K562 (cell line): ENCODE measurements around the gene PICK1.

Experiments
- ATF2 ChIP-seq: sonication (generic); formaldehyde crosslinking; IDR thresholded peaks from 2 replicates; pipeline ENCODE4 v1.8.1; 2022; ENCODE audit warnings: missing genetic modification reagents
- CBX8 ChIP-seq: fragments of 200-600 bp; sonication (generic); IDR thresholded peaks from 2 replicates; pipeline ENCODE4 v1.6.1; 2012; ENCODE audit warnings: borderline replicate concordance, mixed run types, low read depth, mild to moderate bottlenecking, moderate library complexity, mixed read lengths, low read length, control low read depth, inconsistent platforms; ENCODE audit not compliant: poor library complexity, severe bottlenecking; ENCODE audit errors: extremely low read depth
- ELF1 ChIP-seq: fragments of 200-800 bp; sonication (Bioruptor generic); IDR thresholded peaks from 2 replicates; pipeline ENCODE4 v1.6.1; 2016; ENCODE audit warnings: missing genetic modification characterization, missing compliant biosample characterization
- HNRNPL ChIP-seq: fragments of 200-400 bp; formaldehyde crosslinking; IDR thresholded peaks from 2 replicates; pipeline ENCODE4 v1.6.1; 2017; ENCODE audit warnings: low read depth, mild to moderate bottlenecking, low read length
- MEF2A ChIP-seq: IDR thresholded peaks from 2 replicates; pipeline ENCODE4 v1.6.1; 2011; ENCODE audit warnings: low read depth, mild to moderate bottlenecking, low read length, moderate library complexity; ENCODE audit not compliant: control insufficient read depth
- RAD21 ChIP-seq, 2 experiments: fragments of 250-450 bp in 1 of 2; fragments of 450-650 bp in 1 of 2; sonication (Bioruptor Pico) in 1 of 2; formaldehyde crosslinking in 1 of 2; IDR thresholded peaks in 1 of 2; conservative IDR thresholded peaks in 1 of 2; 2 replicates each; pipeline versions ENCODE4 v1.4.0 to v1.8.0; 2020 to 2022; ENCODE audit warnings: mild to moderate bottlenecking in 2 of 2, moderate library complexity in 1 of 2
- SMARCA5 ChIP-seq: fragments of 450-650 bp; IDR thresholded peaks from 2 replicates; pipeline ENCODE4 v1.6.1; 2016
- TAF15 ChIP-seq: fragments of 200-400 bp; formaldehyde crosslinking; IDR thresholded peaks from 2 replicates; pipeline ENCODE4 v1.6.1; 2017; ENCODE audit warnings: mild to moderate bottlenecking, low read depth, low read length, moderate library complexity
- THRA ChIP-seq: fragments of 450-650 bp; IDR thresholded peaks from 2 replicates; pipeline ENCODE4 v1.6.1; 2017; ENCODE audit warnings: mild to moderate bottlenecking, moderate library complexity
- XRCC4 ChIP-seq: IDR thresholded peaks from one replicate; pipeline ENCODE4 v1.6.1; 2011; ENCODE audit not compliant: insufficient read depth, insufficient read length; ENCODE audit errors: extremely low read depth
- ZBTB33 ChIP-seq: sonication (generic); formaldehyde crosslinking; IDR thresholded peaks from 2 replicates; pipeline ENCODE4 v1.8.1; 2023; ENCODE audit warnings: mild to moderate bottlenecking, missing genetic modification reagents
- TF ChIP-seq, protein P1 (sequence below): fragments of 450-650 bp; IDR thresholded peaks from 2 replicates; pipeline ENCODE4 v1.7.0; 2016; ENCODE audit warnings: borderline replicate concordance

DNA sequence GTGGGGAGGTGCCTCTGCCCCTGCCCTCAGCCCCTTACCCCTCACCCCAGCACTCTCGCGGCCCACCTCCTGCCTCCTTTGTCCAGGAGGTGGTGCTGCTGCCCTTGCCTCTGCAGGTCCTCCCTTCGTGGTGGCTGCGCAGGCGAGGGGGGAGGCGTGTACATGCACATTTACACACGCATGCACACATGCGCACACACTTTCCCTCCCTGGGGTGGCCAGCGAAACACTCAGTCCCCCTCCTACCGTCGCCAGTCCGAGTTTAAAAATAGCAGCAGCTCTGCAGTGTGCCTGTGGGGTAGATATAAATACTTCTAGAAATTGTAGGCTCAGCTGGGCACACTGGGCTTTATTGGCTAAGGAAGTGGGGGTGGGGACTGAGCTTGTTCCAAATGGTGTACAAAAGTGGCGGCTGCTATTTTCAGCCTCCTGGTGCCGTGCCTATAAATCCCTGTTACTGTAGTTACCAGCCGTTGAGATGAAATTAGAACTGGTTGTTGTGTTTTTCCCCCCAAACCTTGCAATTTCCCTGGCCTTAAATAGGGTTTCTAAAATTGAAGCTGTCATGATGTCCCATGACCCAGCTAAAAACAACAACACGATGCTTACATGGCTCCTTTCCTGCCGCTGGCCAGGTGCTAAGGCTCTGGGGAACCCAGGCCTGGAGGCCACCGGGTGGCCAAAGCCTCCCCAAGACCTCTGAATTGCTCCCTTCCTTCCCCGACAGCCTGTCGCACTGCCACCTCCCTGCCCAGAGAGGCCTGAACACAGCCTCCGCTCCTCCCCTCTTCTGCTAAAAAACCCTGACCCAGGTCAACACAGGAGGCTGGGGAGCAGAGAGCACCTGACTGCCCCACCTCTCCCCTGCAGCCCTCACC, 12.4 kb downstream of the PICK1 start:
- TF ChIP-seq SMARCA5 (no peak), CBX8 (no peak), THRA (no peak), XRCC4 (no peak), MEF2A (no peak), RAD21 (CRISPR knock-in tag; conservative IDR thresholded peaks at IDR 0.05 in 1 of 2, IDR thresholded peaks at IDR 0.05 in 1 of 2) (peak; percentile 46 to 64), ATF2 (CRISPR knock-in tag) (no peak), ZBTB33 (CRISPR knock-in tag) (no peak), TAF15 (no peak), HNRNPL (no peak), ELF1 (tag) (no peak)
- TF ChIP-seq, protein P1, sequence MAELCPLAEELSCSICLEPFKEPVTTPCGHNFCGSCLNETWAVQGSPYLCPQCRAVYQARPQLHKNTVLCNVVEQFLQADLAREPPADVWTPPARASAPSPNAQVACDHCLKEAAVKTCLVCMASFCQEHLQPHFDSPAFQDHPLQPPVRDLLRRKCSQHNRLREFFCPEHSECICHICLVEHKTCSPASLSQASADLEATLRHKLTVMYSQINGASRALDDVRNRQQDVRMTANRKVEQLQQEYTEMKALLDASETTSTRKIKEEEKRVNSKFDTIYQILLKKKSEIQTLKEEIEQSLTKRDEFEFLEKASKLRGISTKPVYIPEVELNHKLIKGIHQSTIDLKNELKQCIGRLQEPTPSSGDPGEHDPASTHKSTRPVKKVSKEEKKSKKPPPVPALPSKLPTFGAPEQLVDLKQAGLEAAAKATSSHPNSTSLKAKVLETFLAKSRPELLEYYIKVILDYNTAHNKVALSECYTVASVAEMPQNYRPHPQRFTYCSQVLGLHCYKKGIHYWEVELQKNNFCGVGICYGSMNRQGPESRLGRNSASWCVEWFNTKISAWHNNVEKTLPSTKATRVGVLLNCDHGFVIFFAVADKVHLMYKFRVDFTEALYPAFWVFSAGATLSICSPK: no peak
